HepG2 (cell line): ENCODE measurements around the gene DCP1B. TPM values are rescaled to one million over a fixed set of nuclear protein-coding genes. Genes with fewer than 3 reads are reported as not detected.

Experiments
- ATAC-seq: fragments of 200-7000 bp; cut with Tn5 transposase; 3 replicates; pipeline ENCODE4 v1.9.1; 2020; ENCODE audit warnings: mild to moderate bottlenecking, moderate library complexity
- BruUV-seq: library from RNA; stranded (reverse); fragments of 400-500 nt; replicated peaks from 2 replicates; lab custom pipeline; 2021; lab: Mats Ljungman, UMichigan
- CTCF ChIA-PET: fragments of 300-600 bp; formaldehyde crosslinking; extraction: SDS; loops from one replicate; lab custom pipeline; 2021; ENCODE audit warnings: low total read pairs, inconsistent platforms, low intra/inter-chr PET ratio; lab: Yijun Ruan, JAX
- POLR2A ChIA-PET: fragments of 350-600 bp; sonication (Branson Sonifier 250); formaldehyde crosslinking; loops from one replicate; lab custom pipeline; 2020; ENCODE audit warnings: antibody characterized with exemption, inconsistent platforms; lab: Yijun Ruan, JAX
- DNase-seq: peaks from one replicate; pipeline ENCODE4 v3.0.0-alpha.2; 2015; ENCODE audit warnings: low spot score
- FAIRE-seq: peaks from 3 replicates; lab custom pipeline; 2011; peaks lifted over from hg19 to GRCh38; lab: Jason Lieb, UNC
- H2AFZ ChIP-seq: one replicate; pipeline ENCODE4 v1.6.1; 2011; ENCODE audit warnings: low read length, inconsistent platforms
- H3K27ac ChIP-seq: fragments of 300-600 bp; 3 replicates; pipeline ENCODE4 v1.8.0; 2011; ENCODE audit warnings: mixed run types, mild to moderate bottlenecking, mixed read lengths, low read length, inconsistent platforms; ENCODE audit not compliant: insufficient read depth; ENCODE audit errors: extremely low read length
- H3K27me3 ChIP-seq, 2 experiments: fragments of 200-600 bp in 1 of 2; 2 replicates in 1 of 2; 3 replicates in 1 of 2; pipeline versions ENCODE4 v1.6.0 to v1.8.0; 2011; ENCODE audit warnings: low read length in 2 of 2, mild to moderate bottlenecking in 2 of 2, moderate library complexity in 2 of 2, inconsistent platforms in 1 of 2; ENCODE audit not compliant: insufficient read depth in 2 of 2, control insufficient read depth in 1 of 2
- H3K36me3 ChIP-seq, 2 experiments: fragments of 200-600 bp in 1 of 2; replicated peaks in 1 of 2; 2 replicates in 1 of 2; 3 replicates in 1 of 2; pipeline versions ENCODE4 v1.5.1 to v1.8.0; 2011; ENCODE audit warnings: low read length in 2 of 2, inconsistent platforms in 1 of 2; ENCODE audit not compliant: insufficient read depth in 2 of 2, control insufficient read depth in 1 of 2
- H3K4me1 ChIP-seq: 2 replicates; pipeline ENCODE4 v1.5.1; 2012; ENCODE audit warnings: low read length, inconsistent platforms; ENCODE audit not compliant: insufficient read depth
- H3K4me2 ChIP-seq: 2 replicates; pipeline ENCODE4 v1.6.0; 2011; ENCODE audit warnings: low read depth, low read length, inconsistent platforms
- H3K4me3 ChIP-seq, 3 experiments: fragments of 200-600 bp in 1 of 3; sonication (generic), shearing (Covaris generic) in 1 of 3; replicated peaks in 1 of 3; 2 replicates each; pipeline ENCODE4 v1.5.1; 2011 to 2016; ENCODE audit warnings: low read length in 3 of 3, inconsistent platforms in 2 of 3, low read depth in 2 of 3, mild to moderate bottlenecking in 2 of 3, control low read depth in 1 of 3, mixed read lengths in 1 of 3; ENCODE audit not compliant: insufficient read depth in 1 of 3
- H3K79me2 ChIP-seq: one replicate; pipeline ENCODE4 v1.6.1; 2011; ENCODE audit warnings: low read length, inconsistent platforms; ENCODE audit not compliant: insufficient read depth
- H3K9ac ChIP-seq: 2 replicates; pipeline ENCODE4 v1.6.0; 2011; ENCODE audit warnings: mild to moderate bottlenecking, low read depth, low read length, inconsistent platforms; ENCODE audit not compliant: insufficient read depth
- H3K9me3 ChIP-seq: 2 replicates; pipeline ENCODE4 v1.5.1; 2012; ENCODE audit warnings: mild to moderate bottlenecking, low read length
- H4K20me1 ChIP-seq: 2 replicates; pipeline ENCODE4 v1.6.0; 2011; ENCODE audit warnings: inconsistent platforms, mild to moderate bottlenecking, low read length, moderate library complexity; ENCODE audit not compliant: insufficient read depth
- FOXK1 ChIP-seq: sonication (generic); formaldehyde crosslinking; IDR thresholded peaks from 2 replicates; pipeline ENCODE4 v1.4.0; 2020; ENCODE audit warnings: low read depth, missing genetic modification reagents, borderline replicate concordance
- JDP2 ChIP-seq: sonication (generic); formaldehyde crosslinking; IDR thresholded peaks from 2 replicates; pipeline ENCODE4 v1.8.1; 2022; ENCODE audit warnings: missing genetic modification reagents, borderline replicate concordance
- MYC ChIP-seq: sonication (generic); formaldehyde crosslinking; IDR thresholded peaks from 2 replicates; pipeline ENCODE4 v1.9.0; 2021; ENCODE audit warnings: missing genetic modification reagents, borderline replicate concordance
- SIX4 ChIP-seq: sonication (generic); formaldehyde crosslinking; IDR thresholded peaks from 2 replicates; pipeline ENCODE4 v1.4.0; 2020; ENCODE audit warnings: missing genetic modification reagents
- SNAPC2 ChIP-seq: sonication (generic); formaldehyde crosslinking; IDR thresholded peaks from 2 replicates; pipeline ENCODE4 v1.8.1; 2022; ENCODE audit warnings: mild to moderate bottlenecking, missing genetic modification reagents
- SRF ChIP-seq: IDR thresholded peaks from 2 replicates; pipeline ENCODE4 v1.6.1; 2011; ENCODE audit warnings: mild to moderate bottlenecking, low read depth, low read length, moderate library complexity
- WIZ ChIP-seq: sonication (generic); formaldehyde crosslinking; IDR thresholded peaks from 2 replicates; pipeline ENCODE4 v1.5.1; 2020; ENCODE audit warnings: mild to moderate bottlenecking, missing genetic modification reagents
- ZKSCAN8 ChIP-seq: IDR thresholded peaks from 2 replicates; pipeline ENCODE4 v1.6.1; 2016; ENCODE audit warnings: borderline replicate concordance, missing genetic modification reagents, missing compliant biosample characterization
- ZNF124 ChIP-seq: sonication (generic); formaldehyde crosslinking; IDR thresholded peaks from 2 replicates; pipeline ENCODE4 v1.4.0; 2020; ENCODE audit warnings: missing genetic modification reagents
- ZNF142 ChIP-seq: sonication (generic); formaldehyde crosslinking; IDR thresholded peaks from 2 replicates; pipeline ENCODE4 v1.4.0; 2020; ENCODE audit warnings: missing genetic modification reagents
- ZNF331 ChIP-seq: sonication (generic); formaldehyde crosslinking; IDR thresholded peaks from 2 replicates; pipeline ENCODE4 v1.4.0; 2020; ENCODE audit warnings: missing genetic modification reagents
- ZNF672 ChIP-seq: sonication (generic); formaldehyde crosslinking; IDR thresholded peaks from 2 replicates; pipeline ENCODE4 v1.8.1; 2022; ENCODE audit warnings: missing genetic modification reagents
- ZNF678 ChIP-seq: sonication (generic); formaldehyde crosslinking; IDR thresholded peaks from 2 replicates; pipeline ENCODE4 v1.4.0; 2020; ENCODE audit warnings: mild to moderate bottlenecking, missing genetic modification reagents
- WGBS: methylation state at CpG from one replicate; pipeline ENCODE4 v1.1.6; 2017; ENCODE audit warnings: low lambda C conversion rate; 5-methylcytosine and 5-hydroxymethylcytosine counted together
- in situ Hi-C: cut with HindIII; loops from 2 replicates; pipeline ENCODE4 v1.10.0; 2017; ENCODE audit warnings: low pct_unique_long_range_greater_than_20kb; ENCODE audit not compliant: extremely low pct_ligation_motif_present
- intact Hi-C: fragments of 100-400 bp; cut with micrococcal nuclease; formaldehyde crosslinking; loops from one replicate; pipeline ENCODE4 v1.10.0; 2022; ENCODE audit not compliant: unreplicated experiment
- polyA plus RNA-seq, 8 experiments: library from polyadenylated mRNA; depleted of rRNA in 3 of 8; stranded (reverse) in 7 of 8; unstranded in 1 of 8; fragments of >200 nt; fragmentation: Illumina TruSeq in 4 of 8; extraction: Trizol in 4 of 8; gene quantifications; 2 replicates each; pipeline versions ENCODE4 v1.2.1 to v1.2.3, GENCODE V29; 2011 to 2016; ENCODE audit warnings: low read depth in 4 of 8, missing spikeins in 1 of 8, mixed read lengths in 1 of 8; ENCODE audit not compliant: insufficient read depth in 1 of 8
- total RNA-seq, 5 experiments: library from RNA; depleted of rRNA; stranded (reverse); fragments of >200 nt; fragmentation: Illumina TruSeq; extraction: Trizol; gene quantifications; 2 replicates each; pipeline ENCODE4 v1.2.3, GENCODE V29; 2016; ENCODE audit warnings: low read depth in 1 of 5

The DCP1B gene
- total and polyA plus RNA-seq, 2 of the 13 experiments (the other 11 are each of a cell fraction or from before 2014, with no cell fraction given), result 11.4 to 27.2 TPM

- ChIA-PET POLR2A (no interaction called here), CTCF (no interaction called here)
- FAIRE-seq, result no peak
- intact Hi-C loops (no loop called here), in situ Hi-C loops (no loop called here)
- Histone ChIP-seq H3K27me3 (peaks cover 0 to 10% of the 10 kb centered on the region in 2 experiments; a peak in 2 of 5 replicates), H3K4me2 (no peak overlapping the region), H3K4me3 (no peak overlapping the region), H3K4me1 (peaks cover 14% of the 10 kb centered on the region), H3K9me3 (no peaks in the 10 kb centered on the region), H3K79me2 (no peaks in the 10 kb centered on the region), H3K27ac (no peak overlapping the region), H2AFZ (no peak overlapping the region), H3K36me3 (no peaks in the 10 kb centered on the region), H4K20me1 (no peaks in the 10 kb centered on the region), H3K9ac (no peak overlapping the region)
- TF ChIP-seq WIZ (no peak), ZKSCAN8 (CRISPR knock-in tag) (no peak), SIX4 (no peak)
- no peak for ATAC-seq
- WGBS, result 57% methylated on average over 12 of the region's 12 CpGs
- DNase-seq, result no peak
- BruUV-seq, result no TSS peak
Measured at GRCh38 chr12:2017546-2018337, 13.5 kb upstream of the DCP1B start.

GRCh38 chr12:2016862-2017545 lies 12.7 kb upstream of the DCP1B start:
- Histone ChIP-seq H3K4me1 (peaks cover 21% of the 10 kb centered on the region), H3K4me3 (no peak overlapping the region), H3K9ac (no peak overlapping the region), H4K20me1 (no peaks in the 10 kb centered on the region), H3K27ac (no peak overlapping the region), H3K79me2 (no peaks in the 10 kb centered on the region), H3K4me2 (no peak overlapping the region), H2AFZ (no peak overlapping the region), H3K36me3 (no peaks in the 10 kb centered on the region), H3K27me3 (peaks cover 0 to 9% of the 10 kb centered on the region in 2 experiments; a peak in 2 of 5 replicates), H3K9me3 (no peaks in the 10 kb centered on the region)
- ATAC-seq (no peak), FAIRE-seq (no peak), DNase-seq (no peak)
- in situ Hi-C loops (no loop called here), intact Hi-C loops (no loop called here)
- POLR2A ChIA-PET, result no interaction called here
- BruUV-seq, result no TSS peak
- 33% methylated on average over 9 of the region's 9 CpGs for WGBS
- CTCF ChIA-PET, result no interaction called here
- TF ChIP-seq MYC (CRISPR knock-in tag), result no peak
- TF ChIP-seq ZNF331 (CRISPR knock-in tag), result no peak
- no peak for TF ChIP-seq ZNF142 (CRISPR knock-in tag)
- no peak for TF ChIP-seq FOXK1 (CRISPR knock-in tag)
- TF ChIP-seq SRF, result no peak
- no peak for TF ChIP-seq JDP2 (CRISPR knock-in tag)
- no peak for TF ChIP-seq ZNF124 (CRISPR knock-in tag)
- TF ChIP-seq ZNF672 (CRISPR knock-in tag), result no peak
- no peak for TF ChIP-seq SNAPC2
- no peak for TF ChIP-seq ZNF678 (CRISPR knock-in tag)
